Fibroblast of gingiva (primary cell): ENCODE data around the gene ALCAM.
"Not testable (repeated sequence)": the region's sequence is repeated elsewhere in the genome, so short reads cannot be mapped to it uniquely, and the experiment has no call there.

Experiments used
- DNase-seq: peaks from one replicate; pipeline ENCODE4 v3.0.0-alpha.2; 2011; ENCODE audit warnings: low read depth

Gene ALCAM

DNA sequence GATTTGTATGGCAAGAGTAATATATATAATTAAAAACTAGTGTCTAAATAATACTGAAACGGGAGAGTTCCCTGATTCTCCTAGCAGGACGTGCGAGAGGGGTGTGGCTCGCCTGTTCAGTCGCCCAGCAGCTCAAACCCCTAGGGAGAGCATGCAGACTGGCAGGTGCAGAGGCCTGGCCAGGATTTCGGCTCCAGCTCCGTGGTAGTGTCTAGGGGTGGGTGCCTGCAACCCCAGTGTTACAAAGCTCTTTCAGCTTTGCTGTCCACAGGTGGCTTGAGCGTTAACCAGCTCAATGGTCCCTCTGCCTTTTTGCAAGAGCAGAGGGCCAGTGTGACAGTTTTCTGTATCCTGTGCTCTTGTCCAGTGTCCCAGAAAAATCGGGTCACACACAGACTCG is 226.6 kb downstream of the ALCAM start:
- no peak for DNase-seq

- DNase-seq = no peak
These were observed 227.5 kb downstream of the ALCAM start for GRCh38 chr3:105594219-105594618.

- DNase-seq = peak; percentile 46
These were observed 231.5 kb downstream of the ALCAM start for GRCh38 chr3:105598042-105598796.

DNA sequence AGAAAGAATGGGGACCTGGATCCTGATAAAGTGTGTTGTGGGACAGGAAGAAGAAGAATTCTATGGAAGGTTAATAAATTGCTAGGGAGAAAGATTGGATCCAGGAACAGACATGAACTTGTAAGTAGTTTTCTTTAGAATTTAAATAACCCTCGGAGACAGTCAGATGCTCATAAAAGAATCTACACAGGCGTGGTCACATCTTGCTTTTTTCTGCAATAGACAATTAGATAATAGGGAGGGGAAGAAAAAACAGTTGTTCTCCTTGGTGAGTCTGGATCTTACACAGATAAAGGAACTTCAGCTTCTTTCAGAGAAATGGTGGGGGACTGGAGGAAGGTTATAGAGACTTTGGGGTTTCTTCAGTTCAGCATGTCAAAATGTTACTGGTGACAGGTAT is 232.6 kb downstream of the ALCAM start:
- no peak for DNase-seq

DNA sequence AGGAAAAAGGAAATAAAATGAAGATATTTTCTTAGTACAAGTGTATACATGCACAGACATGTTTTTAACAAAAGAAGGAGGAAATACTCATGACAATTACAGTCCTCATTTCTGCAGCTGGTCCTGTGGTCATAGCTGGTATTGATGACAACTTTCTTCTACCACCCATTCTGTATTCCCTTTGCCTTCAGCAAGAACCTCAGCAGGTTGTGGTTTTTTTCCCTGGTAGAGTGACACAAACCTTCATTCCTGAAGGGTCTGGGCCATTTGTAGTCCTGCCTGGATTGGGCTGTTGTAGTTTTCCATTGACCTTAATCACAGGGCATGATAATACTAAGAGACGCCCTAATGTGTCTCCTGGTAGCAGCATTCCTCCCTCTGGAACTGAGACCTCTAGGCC is 235.0 kb downstream of the ALCAM start:
- DNase-seq = not testable (repeated sequence)

DNA sequence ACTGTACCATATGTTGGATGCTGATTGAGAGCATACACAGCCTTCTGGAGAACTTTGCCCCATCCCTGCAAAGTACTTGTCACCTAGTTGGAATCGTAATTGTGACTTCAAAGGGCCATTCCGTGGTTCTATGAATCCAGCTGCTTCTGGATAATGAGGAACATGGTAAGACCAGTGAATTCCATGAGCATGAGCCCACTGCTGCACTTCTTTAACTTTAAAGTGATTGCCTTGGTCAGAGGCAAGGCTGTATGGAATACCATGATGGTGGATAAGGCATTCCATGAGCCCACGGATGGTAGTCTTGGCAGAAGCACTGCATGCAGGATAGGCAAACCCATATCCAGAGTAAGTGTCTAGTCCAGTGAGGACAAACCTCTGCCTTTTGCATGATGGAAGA is 235.6 kb downstream of the ALCAM start:
- not testable (repeated sequence) for DNase-seq

- DNase-seq = not testable (repeated sequence)
These were observed 236.8 kb downstream of the ALCAM start for GRCh38 chr3:105603516-105603915.

- no peak for DNase-seq
These were observed 239.3 kb downstream of the ALCAM start for GRCh38 chr3:105606016-105606415.

GRCh38 chr3:105608623-105609022 is 241.9 kb downstream of the ALCAM start:
- no peak for DNase-seq

DNA sequence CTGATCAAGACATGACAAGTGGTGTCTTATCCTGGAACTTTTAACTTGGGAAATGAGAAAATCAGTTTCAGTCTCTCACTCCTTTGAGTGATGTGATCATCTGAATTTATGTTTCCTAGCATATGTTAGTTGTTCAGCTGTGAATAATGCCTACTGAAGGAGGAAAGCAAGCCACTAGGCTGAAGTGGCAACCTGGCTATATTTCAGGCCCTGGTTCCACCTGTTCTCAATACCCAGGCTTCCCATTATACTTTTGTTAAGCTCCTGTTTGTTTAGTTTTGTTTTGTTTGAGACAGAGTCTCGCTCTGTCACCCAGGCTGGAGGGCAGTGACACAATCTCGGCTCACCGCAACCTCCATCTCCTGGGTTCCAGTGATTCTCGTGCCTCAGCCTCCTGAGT is 243.8 kb downstream of the ALCAM start:
- DNase-seq = no peak

- no peak for DNase-seq
These were observed 244.8 kb downstream of the ALCAM start for GRCh38 chr3:105611304-105612192.

DNA sequence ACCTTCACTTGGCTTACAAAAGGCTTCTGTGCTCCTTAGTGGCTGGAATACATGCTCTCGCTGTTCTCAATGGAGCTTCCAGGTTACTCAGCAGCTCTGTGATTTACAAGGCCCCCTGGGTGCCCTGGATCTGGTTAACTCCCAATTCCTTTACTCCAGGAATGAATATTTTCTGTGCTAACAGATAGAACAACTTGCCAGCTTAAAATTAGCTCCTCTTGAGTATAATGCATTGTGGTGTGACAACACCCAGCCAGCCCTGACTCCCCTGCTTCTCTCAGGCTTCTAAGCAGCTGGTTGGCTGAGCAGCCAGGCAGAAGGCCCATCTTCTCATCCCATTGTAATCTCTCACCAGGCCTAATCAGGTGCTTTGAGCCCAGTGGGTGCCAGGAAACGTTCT is 246.4 kb downstream of the ALCAM start:
- DNase-seq = no peak

DNA sequence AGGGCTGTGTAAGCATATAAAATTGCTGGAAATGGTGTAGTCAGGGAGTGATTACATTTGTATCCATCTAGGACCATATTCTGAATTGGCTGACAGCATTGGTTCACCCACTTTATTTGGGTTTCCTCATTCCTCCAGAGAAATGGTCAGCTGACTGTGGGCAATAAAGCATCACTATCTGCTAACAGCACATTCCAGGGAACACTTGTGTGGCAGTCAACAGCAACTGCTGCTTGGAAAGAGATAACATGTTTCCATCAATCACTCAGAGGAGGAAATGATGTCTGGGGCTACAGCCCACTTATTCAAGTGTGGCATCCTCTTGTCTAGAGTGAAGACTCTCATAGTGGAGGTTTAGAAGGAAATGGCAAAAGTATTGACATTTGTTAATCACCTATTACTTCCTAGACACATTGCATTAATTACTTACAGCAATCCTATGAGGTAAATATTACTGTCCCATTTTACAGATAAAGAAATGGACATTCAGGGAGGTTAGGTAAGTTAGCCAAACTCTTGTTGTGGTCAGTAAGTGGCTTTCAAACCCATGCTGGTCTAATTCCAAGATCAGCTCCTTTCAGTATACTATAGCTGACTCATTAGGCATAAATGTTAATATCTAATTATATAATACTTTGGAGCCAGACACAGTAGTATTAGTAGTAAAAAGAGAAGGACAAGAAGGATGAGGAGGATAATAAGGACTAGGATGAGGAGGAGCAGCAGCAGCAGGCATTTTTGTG is 247.8 kb downstream of the ALCAM start:
- DNase-seq = no peak

DNA sequence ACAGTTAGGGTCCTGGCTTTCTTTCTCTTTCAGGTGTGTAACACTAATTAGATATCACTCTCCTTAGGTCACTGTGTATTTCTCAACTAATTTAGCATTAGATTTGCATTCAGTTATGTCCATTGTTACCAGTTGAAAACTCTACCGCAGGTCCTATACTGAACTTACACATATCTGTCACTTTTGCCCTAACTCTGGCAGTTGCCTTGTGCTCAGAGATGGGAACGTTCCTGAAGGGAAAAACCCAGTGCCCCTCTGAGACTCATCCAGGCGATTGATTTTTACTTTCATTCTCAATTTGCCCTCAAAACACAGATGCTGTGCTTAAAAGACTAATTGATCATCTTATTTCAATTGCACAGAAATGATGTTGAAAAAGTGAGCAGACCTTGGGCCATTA is 249.1 kb downstream of the ALCAM start:
- no peak for DNase-seq

DNA sequence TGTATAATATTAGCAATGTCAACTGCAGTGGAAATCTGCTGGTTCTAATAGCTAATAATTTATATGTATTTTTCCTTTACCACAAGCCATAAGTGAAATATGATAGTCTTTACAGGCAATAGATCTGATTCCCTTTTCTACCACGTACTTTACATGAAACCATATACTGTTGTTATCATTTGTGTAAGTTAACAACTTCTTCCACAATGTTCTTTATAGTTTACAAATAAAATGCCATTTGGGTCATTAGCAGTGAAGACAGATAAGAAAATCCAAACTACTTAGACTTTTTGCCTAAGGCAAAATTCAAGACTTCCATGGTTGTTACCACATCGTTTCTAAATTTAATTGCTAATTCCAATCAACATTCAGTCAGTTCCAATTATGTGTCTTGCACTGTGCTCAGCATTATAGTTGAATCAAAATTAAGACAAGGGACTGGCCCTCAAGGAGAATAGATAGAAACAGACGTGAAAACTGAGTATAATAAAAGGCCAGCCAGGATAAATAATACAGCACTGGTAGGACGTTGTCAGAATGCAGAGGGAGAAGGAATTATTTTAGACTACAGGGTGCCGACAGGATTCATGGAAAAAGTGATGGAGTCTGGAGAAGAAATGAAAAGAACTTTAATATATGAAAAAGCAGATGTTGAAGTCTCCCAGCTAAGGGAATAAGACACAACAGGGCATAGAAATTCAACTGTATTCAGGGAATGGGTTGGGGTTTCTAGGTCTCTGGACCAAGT is 249.8 kb downstream of the ALCAM start:
- DNase-seq = no peak

GRCh38 chr3:105618556-105618955 is 251.8 kb downstream of the ALCAM start:
- DNase-seq = no peak

GRCh38 chr3:105619651-105620050 is 252.9 kb downstream of the ALCAM start:
- no peak for DNase-seq

DNA sequence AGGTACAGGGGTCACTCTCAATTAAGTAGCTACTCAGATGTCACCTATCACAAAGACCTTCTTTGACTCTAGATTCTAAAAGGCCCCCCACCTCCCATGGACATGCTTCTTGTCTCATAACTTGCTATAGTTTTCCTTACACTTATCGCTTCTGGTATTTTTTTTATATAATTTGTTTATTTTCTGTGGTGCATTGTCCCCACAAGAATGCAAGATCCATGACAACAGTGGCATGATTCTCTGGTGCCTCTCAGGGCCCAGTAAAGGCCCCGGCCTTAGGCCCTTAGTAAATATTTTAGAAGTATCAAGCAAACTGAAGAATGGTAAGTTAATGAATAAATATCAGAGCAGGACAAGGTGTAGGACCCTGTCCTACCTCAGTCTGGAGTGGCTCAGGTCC is 253.5 kb downstream of the ALCAM start:
- no peak for DNase-seq

DNA sequence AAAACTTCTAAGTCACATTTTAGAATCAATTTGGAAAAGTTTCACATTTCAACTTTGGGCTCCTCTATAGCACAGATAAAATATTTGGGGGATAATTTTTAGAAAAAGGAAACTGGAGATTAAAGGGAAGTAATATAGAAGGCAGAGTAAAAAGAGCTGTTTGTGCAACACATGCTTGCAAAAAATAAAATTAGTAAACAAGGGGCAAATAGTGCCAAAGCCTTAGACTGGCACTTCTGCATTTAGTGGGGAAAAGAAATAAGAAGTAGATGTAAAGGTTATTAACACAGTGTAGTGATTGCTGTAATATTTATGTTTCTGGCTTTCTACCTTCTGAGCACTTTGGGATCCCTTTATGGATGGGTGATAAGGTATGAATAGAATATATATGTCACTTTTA is 255.5 kb downstream of the ALCAM start:
- no peak for DNase-seq
